ENCODE measurements around the gene TMEM161A. TPM values are rescaled to one million over a fixed set of nuclear protein-coding genes. Genes with fewer than 3 reads are reported as not detected.

Gene TMEM161A
- total RNA-seq, 1 donor from 2014 or later, result 24.5 TPM

- Histone ChIP-seq H3K36me3 (ENCODE audit: control insufficient read depth, insufficient read depth, low read length) (no peaks in the 10 kb centered on the region), H3K27me3 (ENCODE audit: control insufficient read depth, insufficient read depth, low read length) (peaks cover 11% of the 10 kb centered on the region), H3K4me3 (ENCODE audit: low read depth, low read length) (no peak overlapping the region)
- no peak for DNase-seq (ENCODE audit: low read depth)
- TF ChIP-seq CTCF (IDR thresholded peaks at IDR 0.05; ENCODE audit: insufficient read depth, low read length, poor library complexity, severe bottlenecking), result no peak
These were observed 31.2 kb upstream of the TMEM161A start for GRCh38 chr19:19169236-19170052.

GRCh38 chr19:19167612-19168011, 29.3 kb upstream of the TMEM161A start:
- Histone ChIP-seq H3K27me3 (ENCODE audit: control insufficient read depth, insufficient read depth, low read length) (peaks cover 11% of the 10 kb centered on the region), H3K36me3 (ENCODE audit: control insufficient read depth, insufficient read depth, low read length) (no peaks in the 10 kb centered on the region), H3K4me3 (ENCODE audit: low read depth, low read length) (no peak overlapping the region)
- no peak for DNase-seq (ENCODE audit: low read depth)
- TF ChIP-seq CTCF (IDR thresholded peaks at IDR 0.05; ENCODE audit: insufficient read depth, low read length, poor library complexity, severe bottlenecking), result no peak

GRCh38 chr19:19165396-19165795, 27.1 kb upstream of the TMEM161A start:
- H3K36me3 ChIP-seq (ENCODE audit: control insufficient read depth, insufficient read depth, low read length), result no peaks in the 10 kb centered on the region
- H3K4me3 ChIP-seq (ENCODE audit: low read depth, low read length), result no peak overlapping the region
- H3K27me3 ChIP-seq (ENCODE audit: control insufficient read depth, insufficient read depth, low read length), result peaks cover 8% of the 10 kb centered on the region
- no peak for DNase-seq (ENCODE audit: low read depth)
- no peak for TF ChIP-seq CTCF (IDR thresholded peaks at IDR 0.05; ENCODE audit: insufficient read depth, low read length, poor library complexity, severe bottlenecking)

- no peak for TF ChIP-seq CTCF (IDR thresholded peaks at IDR 0.05; ENCODE audit: insufficient read depth, low read length, poor library complexity, severe bottlenecking)
- no peaks in the 10 kb centered on the region for H3K36me3 ChIP-seq (ENCODE audit: control insufficient read depth, insufficient read depth, low read length)
- no peaks in the 10 kb centered on the region for H3K27me3 ChIP-seq (ENCODE audit: control insufficient read depth, insufficient read depth, low read length)
- no peak overlapping the region for H3K4me3 ChIP-seq (ENCODE audit: low read depth, low read length)
- DNase-seq (ENCODE audit: low read depth), result no peak
These were observed 24.2 kb upstream of the TMEM161A start for GRCh38 chr19:19162495-19162894.

- DNase-seq (ENCODE audit: low read depth), result no peak
- no peaks in the 10 kb centered on the region for H3K27me3 ChIP-seq (ENCODE audit: control insufficient read depth, insufficient read depth, low read length)
- no peak for TF ChIP-seq CTCF (IDR thresholded peaks at IDR 0.05; ENCODE audit: insufficient read depth, low read length, poor library complexity, severe bottlenecking)
- H3K36me3 ChIP-seq (ENCODE audit: control insufficient read depth, insufficient read depth, low read length), result no peaks in the 10 kb centered on the region
- H3K4me3 ChIP-seq (ENCODE audit: low read depth, low read length), result no peak overlapping the region
These were observed 22.3 kb upstream of the TMEM161A start for GRCh38 chr19:19160461-19161035.
